ENCODE measurements around the gene GPR146. TPM values are rescaled to one million over a fixed set of nuclear protein-coding genes. Genes with fewer than 3 reads are reported as not detected.

Gene GPR146
- total RNA-seq, 1 donor from 2014 or later: 224 TPM

- TF ChIP-seq CTCF (IDR thresholded peaks at IDR 0.05): no peak
These were observed 1.0 kb downstream of the GPR146 start for GRCh38 chr7:1045069-1046063.

GRCh38 chr7:1046722-1047679 lies 2.7 kb downstream of the GPR146 start:
- DNase-seq (ENCODE audit: low spot score in 2 of 2): no peak
- intact Hi-C loops (cut with DNase I): no loop called here
- no peak for TF ChIP-seq CTCF (IDR thresholded peaks at IDR 0.05)
- Histone ChIP-seq H3K27ac (no peak overlapping the region), H3K36me3 (no peaks in the 10 kb centered on the region), H3K4me3 (no peak overlapping the region), H3K9me3 (no peaks in the 10 kb centered on the region), H3K27me3 (no peaks in the 10 kb centered on the region), H3K4me1 (peaks cover 5 to 22% of the 10 kb centered on the region in 2 donors)

More at GRCh38 chr7:1045069-1046063, 1.0 kb downstream of the GPR146 start:
- no peak for DNase-seq (ENCODE audit: low spot score in 2 of 2)
- Histone ChIP-seq H3K4me3 (peak overlapping the region; percentile 74 to 77), H3K4me1 (peaks cover 3 to 22% of the 10 kb centered on the region in 2 donors), H3K36me3 (no peaks in the 10 kb centered on the region), H3K27ac (peak overlapping the region; percentile 80 to 94), H3K9me3 (no peaks in the 10 kb centered on the region), H3K27me3 (no peaks in the 10 kb centered on the region)
- intact Hi-C loops (cut with DNase I): no loop called here

GRCh38 chr7:1049006-1049741 lies 4.8 kb downstream of the GPR146 start:
- Histone ChIP-seq H3K9me3 (no peaks in the 10 kb centered on the region), H3K27me3 (no peaks in the 10 kb centered on the region), H3K4me1 (peaks cover 2 to 13% of the 10 kb centered on the region in 2 donors), H3K4me3 (no peak overlapping the region), H3K27ac (no peak overlapping the region), H3K36me3 (no peaks in the 10 kb centered on the region)
- no peak for DNase-seq (ENCODE audit: low spot score in 2 of 2)
- no peak for TF ChIP-seq CTCF (IDR thresholded peaks at IDR 0.05)
- intact Hi-C loops (cut with DNase I): no loop called here

GRCh38 chr7:1049801-1050200 lies 5.5 kb downstream of the GPR146 start:
- H3K4me1 ChIP-seq: peaks cover 2 to 13% of the 10 kb centered on the region in 2 donors
- intact Hi-C loops (cut with DNase I): no loop called here
- no peaks in the 10 kb centered on the region for H3K27me3 ChIP-seq
- DNase-seq (ENCODE audit: low spot score in 2 of 2): no peak
- no peak overlapping the region for H3K4me3 ChIP-seq
- TF ChIP-seq CTCF (IDR thresholded peaks at IDR 0.05): no peak
- H3K36me3 ChIP-seq: no peaks in the 10 kb centered on the region
- H3K9me3 ChIP-seq: no peaks in the 10 kb centered on the region
- H3K27ac ChIP-seq: peak overlapping the region in 1 of 2 donors; percentile 25

All from ascending aorta (tissue), 2 donors.